ENCODE results near the gene TCF23. TPM values are rescaled to one million over a fixed set of nuclear protein-coding genes. Genes with fewer than 3 reads are reported as not detected.

TCF23 gene
- polyA plus RNA-seq, 3 donors: not detected

DNA sequence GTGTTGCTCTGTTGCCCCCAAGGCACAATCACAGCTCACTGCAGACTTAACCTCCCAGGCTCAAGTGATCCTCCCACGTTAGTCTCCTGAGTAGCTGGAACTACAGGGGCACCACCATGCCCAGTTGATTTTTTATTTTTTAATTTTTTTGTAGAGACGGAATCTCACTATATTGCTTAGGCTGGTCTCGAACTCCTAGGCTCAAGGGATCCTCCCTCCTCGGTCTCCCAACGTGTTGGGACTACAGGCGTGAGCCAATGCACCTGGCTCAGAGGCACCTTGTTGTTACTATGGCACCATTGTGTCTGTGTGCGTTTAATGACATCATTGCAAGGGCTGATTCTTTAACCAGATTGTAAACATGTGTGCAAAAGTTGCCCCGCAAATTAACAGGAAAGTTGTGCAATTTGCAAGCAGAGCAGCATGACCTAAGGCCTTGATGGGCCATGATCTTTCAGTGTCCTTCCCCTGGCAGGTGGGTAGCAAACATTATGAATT is 22.6 kb downstream of the TCF23 start:
- no peaks in the 10 kb centered on the region for H3K9me3 Mint-ChIP-seq
- no peak overlapping the region for H2AFZ ChIP-seq (ENCODE audit: insufficient read depth, low read depth, low read length, poor library complexity, severe bottlenecking)
- no peak overlapping the region for H3K4me3 ChIP-seq (replicated peaks in 1 of 3; ENCODE audit: low read depth in 2 of 3, low read length in 3 of 3)
- 83% methylated on average over 7 of the region's 8 CpGs for WGBS (ENCODE audit: insufficient coverage)
- peaks cover 9 to 20% (median 14%) of the 10 kb centered on the region in 3 donors for H3K27me3 Mint-ChIP-seq (ENCODE audit: low read depth in 3 of 3)
- H3K27me3 ChIP-seq (ENCODE audit: control insufficient read depth in 2 of 2, insufficient read depth in 2 of 2, low read length in 2 of 2): no peaks in the 10 kb centered on the region
- H3K27ac Mint-ChIP-seq: no peak overlapping the region
- peaks cover 5 to 11% of the 10 kb centered on the region in 2 donors for H3K4me1 ChIP-seq (ENCODE audit: control insufficient read depth in 1 of 2, insufficient read depth in 2 of 2, low read length in 2 of 2)
- DNase-seq: no peak
- intact Hi-C loops (cut with micrococcal nuclease): no loop called here
- no peaks in the 10 kb centered on the region for H3K36me3 Mint-ChIP-seq
- H3K4me2 ChIP-seq (replicated peaks; ENCODE audit: extremely low read depth, low read length, poor library complexity, severe bottlenecking): no peak overlapping the region
- H4K20me1 ChIP-seq (ENCODE audit: insufficient read depth, low read length): no peaks in the 10 kb centered on the region
- H3K27ac ChIP-seq (ENCODE audit: low read depth in 1 of 2, low read length in 2 of 2): no peak overlapping the region
- H3K79me2 ChIP-seq (ENCODE audit: insufficient read depth, low read length): no peaks in the 10 kb centered on the region
- TF ChIP-seq, protein P1, sequence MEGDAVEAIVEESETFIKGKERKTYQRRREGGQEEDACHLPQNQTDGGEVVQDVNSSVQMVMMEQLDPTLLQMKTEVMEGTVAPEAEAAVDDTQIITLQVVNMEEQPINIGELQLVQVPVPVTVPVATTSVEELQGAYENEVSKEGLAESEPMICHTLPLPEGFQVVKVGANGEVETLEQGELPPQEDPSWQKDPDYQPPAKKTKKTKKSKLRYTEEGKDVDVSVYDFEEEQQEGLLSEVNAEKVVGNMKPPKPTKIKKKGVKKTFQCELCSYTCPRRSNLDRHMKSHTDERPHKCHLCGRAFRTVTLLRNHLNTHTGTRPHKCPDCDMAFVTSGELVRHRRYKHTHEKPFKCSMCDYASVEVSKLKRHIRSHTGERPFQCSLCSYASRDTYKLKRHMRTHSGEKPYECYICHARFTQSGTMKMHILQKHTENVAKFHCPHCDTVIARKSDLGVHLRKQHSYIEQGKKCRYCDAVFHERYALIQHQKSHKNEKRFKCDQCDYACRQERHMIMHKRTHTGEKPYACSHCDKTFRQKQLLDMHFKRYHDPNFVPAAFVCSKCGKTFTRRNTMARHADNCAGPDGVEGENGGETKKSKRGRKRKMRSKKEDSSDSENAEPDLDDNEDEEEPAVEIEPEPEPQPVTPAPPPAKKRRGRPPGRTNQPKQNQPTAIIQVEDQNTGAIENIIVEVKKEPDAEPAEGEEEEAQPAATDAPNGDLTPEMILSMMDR (IDR thresholded peaks at IDR 0.05): no peak
- H3K9me3 ChIP-seq (replicated peaks in 1 of 2; ENCODE audit: control insufficient read depth in 1 of 2, insufficient read depth in 1 of 2, low read length in 2 of 2): no peaks in the 10 kb centered on the region
- no peaks in the 10 kb centered on the region for H3K36me3 ChIP-seq (replicated peaks in 1 of 2; ENCODE audit: control insufficient read depth in 1 of 2, insufficient read depth in 2 of 2, low read length in 2 of 2)
- peaks cover 7% of the 10 kb centered on the region for H3K4me1 Mint-ChIP-seq
- no peak overlapping the region for H3K9ac ChIP-seq (ENCODE audit: insufficient read depth, low read length, poor library complexity, severe bottlenecking)
- no peak overlapping the region for H3K4me3 Mint-ChIP-seq

DNA sequence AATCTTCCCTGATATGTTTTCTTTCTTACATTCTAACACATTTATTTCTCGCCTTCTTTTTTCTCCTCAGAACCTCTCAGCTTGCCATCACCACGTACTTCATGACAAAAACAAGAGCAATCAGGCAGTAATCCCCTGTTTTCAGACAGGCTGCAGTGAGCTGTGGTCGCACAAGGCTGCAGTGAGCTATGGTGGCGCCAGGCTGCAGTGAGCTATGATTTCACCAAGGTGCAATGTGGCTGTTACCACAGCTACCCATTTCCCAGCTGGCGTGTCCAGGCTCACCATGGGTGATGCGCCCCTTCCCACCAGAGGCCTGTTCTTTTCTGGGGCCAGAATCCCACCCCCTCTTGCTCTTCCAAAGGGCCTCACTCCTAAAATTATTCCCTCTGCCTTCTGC is 25.8 kb downstream of the TCF23 start:
- DNase-seq: no peak
- Histone ChIP-seq H4K20me1 (ENCODE audit: insufficient read depth, low read length) (no peaks in the 10 kb centered on the region), H3K27me3 (ENCODE audit: control insufficient read depth in 2 of 2, insufficient read depth in 2 of 2, low read length in 2 of 2) (no peaks in the 10 kb centered on the region), H3K27ac (ENCODE audit: low read depth in 1 of 2, low read length in 2 of 2) (no peak overlapping the region), H3K4me1 (ENCODE audit: control insufficient read depth in 1 of 2, insufficient read depth in 2 of 2, low read length in 2 of 2) (peaks cover 5 to 9% of the 10 kb centered on the region in 2 donors), H3K9ac (ENCODE audit: insufficient read depth, low read length, poor library complexity, severe bottlenecking) (no peak overlapping the region), H3K4me3 (replicated peaks in 1 of 3; ENCODE audit: low read depth in 2 of 3, low read length in 3 of 3) (no peak overlapping the region), H3K79me2 (ENCODE audit: insufficient read depth, low read length) (no peaks in the 10 kb centered on the region), H3K4me2 (replicated peaks; ENCODE audit: extremely low read depth, low read length, poor library complexity, severe bottlenecking) (no peak overlapping the region), H3K9me3 (replicated peaks in 1 of 2; ENCODE audit: control insufficient read depth in 1 of 2, insufficient read depth in 1 of 2, low read length in 2 of 2) (no peaks in the 10 kb centered on the region), H3K36me3 (replicated peaks in 1 of 2; ENCODE audit: control insufficient read depth in 1 of 2, insufficient read depth in 2 of 2, low read length in 2 of 2) (no peaks in the 10 kb centered on the region), H2AFZ (ENCODE audit: insufficient read depth, low read depth, low read length, poor library complexity, severe bottlenecking) (no peak overlapping the region)
- no peak overlapping the region for H3K27ac Mint-ChIP-seq
- H3K36me3 Mint-ChIP-seq: no peaks in the 10 kb centered on the region
- H3K9me3 Mint-ChIP-seq: no peaks in the 10 kb centered on the region
- 96% methylated on average over 6 of the region's 6 CpGs for WGBS (ENCODE audit: insufficient coverage)
- H3K4me1 Mint-ChIP-seq: peaks cover 7% of the 10 kb centered on the region
- peaks cover 9 to 16% (median 13%) of the 10 kb centered on the region in 3 donors for H3K27me3 Mint-ChIP-seq (ENCODE audit: low read depth in 3 of 3)
- TF ChIP-seq, protein P1 (IDR thresholded peaks at IDR 0.05): no peak
- no peak overlapping the region for H3K4me3 Mint-ChIP-seq
- intact Hi-C loops (cut with micrococcal nuclease): no loop called here
